GM10266 (cell line): ENCODE data around the gene SLF1.

Experiments used
- DNase-seq: peaks from one replicate; pipeline ENCODE4 v3.0.0; 2012; ENCODE audit errors: extremely low spot score
- CTCF ChIP-seq: IDR thresholded peaks from 2 replicates; pipeline ENCODE4 v1.5.1; 2012; ENCODE audit warnings: mild to moderate bottlenecking, low read depth; ENCODE audit not compliant: control insufficient read depth, insufficient read depth; ENCODE audit errors: missing control alignments

SLF1 gene

GRCh38 chr5:94682814-94683520 lies 64.5 kb downstream of the SLF1 start:
- no peak for TF ChIP-seq CTCF
- DNase-seq: no peak

- TF ChIP-seq CTCF: no peak
- no peak for DNase-seq
Measured at GRCh38 chr5:94689908-94690307, 71.4 kb downstream of the SLF1 start.

DNA sequence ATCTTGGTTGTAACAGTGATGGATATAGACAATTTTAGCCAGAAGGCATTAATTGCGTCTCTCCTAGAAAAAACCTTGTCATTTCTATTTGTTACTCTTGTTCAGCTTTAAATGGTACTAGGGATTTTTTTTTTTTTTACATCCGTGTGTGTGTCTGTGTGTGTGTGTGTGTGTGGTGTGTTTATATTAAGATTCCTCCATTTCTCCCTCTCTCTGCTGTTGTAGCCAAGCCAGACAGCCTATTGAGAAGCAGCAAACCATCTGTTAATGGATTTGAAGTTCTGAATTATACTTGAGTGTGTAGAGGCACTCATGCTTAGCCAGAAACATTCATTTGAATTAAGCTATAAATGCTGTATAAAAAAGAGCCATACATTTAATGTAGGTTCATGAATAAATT lies 72.3 kb downstream of the SLF1 start:
- DNase-seq: no peak
- no peak for TF ChIP-seq CTCF

- TF ChIP-seq CTCF: no peak
- DNase-seq: no peak
Measured at GRCh38 chr5:94691291-94691690, 72.8 kb downstream of the SLF1 start.

DNA sequence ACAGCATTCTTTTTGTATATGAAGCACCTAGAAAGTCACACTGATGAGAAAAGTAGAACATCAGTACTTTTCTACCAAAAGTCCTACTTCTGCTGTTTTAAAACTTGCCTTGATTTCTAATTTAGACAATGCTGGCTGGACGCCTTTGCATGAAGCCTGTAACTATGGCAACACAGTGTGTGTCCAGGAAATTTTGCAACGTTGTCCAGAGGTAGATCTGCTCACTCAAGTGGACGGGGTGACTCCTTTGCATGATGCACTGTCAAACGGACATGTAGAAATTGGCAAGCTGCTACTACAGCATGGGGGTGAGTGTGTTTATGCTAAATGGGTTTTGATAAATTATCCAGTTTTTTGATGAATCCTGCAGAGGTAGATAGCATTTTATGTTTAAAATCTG lies 73.5 kb downstream of the SLF1 start:
- DNase-seq: no peak
- no peak for TF ChIP-seq CTCF

GRCh38 chr5:94692581-94692980 lies 74.1 kb downstream of the SLF1 start:
- no peak for TF ChIP-seq CTCF

DNA sequence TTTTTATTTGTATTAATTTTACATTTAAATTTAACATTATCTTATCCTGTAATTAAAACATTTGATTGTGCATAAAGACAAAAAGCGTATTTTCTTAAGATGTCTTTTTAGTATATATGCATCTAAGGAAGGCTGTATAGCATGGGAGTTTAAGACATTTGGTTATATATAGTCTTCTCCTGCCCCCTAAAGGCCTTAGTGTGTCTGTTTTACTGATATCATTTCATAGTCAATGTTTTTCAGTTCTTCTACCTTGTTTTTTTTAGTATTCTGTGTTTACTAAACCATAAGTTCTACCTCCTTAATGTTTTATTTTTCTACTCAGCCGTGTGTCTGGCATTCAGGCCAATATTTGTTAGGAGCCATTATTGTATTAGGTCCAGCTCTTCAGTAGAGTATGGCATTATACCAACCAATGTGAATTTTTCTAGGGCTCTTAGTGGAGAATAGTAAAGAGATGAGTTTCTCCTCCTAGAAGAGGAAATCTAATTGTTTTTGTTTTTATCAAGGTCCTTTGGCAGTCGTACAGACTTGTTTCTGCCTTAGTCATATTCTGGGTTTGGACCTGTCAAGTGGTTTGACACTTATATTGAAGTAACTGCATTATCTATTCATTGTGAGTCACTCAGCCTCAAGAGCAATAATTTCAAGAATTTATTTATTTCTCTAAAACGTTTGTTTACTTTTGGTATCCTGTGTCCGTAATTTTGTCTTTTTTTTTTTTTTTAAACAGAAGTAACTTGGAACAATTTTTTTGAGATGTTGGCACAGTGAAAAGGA lies 74.8 kb downstream of the SLF1 start:
- DNase-seq: peak; percentile 7
- peak; percentile 27 for TF ChIP-seq CTCF

More at GRCh38 chr5:94692581-94692980, 74.1 kb downstream of the SLF1 start:
- DNase-seq: no peak
